ENCODE data around the gene SSH2. TPM values are rescaled to one million over a fixed set of nuclear protein-coding genes. Genes with fewer than 3 reads are reported as not detected.
A peak's percentile ranks its signal among the peaks of the same experiment; 100 is the strongest.

SSH2 gene
- total RNA-seq, 2 experiments from 2014 or later = 32.0 to 33.1 TPM

DNA sequence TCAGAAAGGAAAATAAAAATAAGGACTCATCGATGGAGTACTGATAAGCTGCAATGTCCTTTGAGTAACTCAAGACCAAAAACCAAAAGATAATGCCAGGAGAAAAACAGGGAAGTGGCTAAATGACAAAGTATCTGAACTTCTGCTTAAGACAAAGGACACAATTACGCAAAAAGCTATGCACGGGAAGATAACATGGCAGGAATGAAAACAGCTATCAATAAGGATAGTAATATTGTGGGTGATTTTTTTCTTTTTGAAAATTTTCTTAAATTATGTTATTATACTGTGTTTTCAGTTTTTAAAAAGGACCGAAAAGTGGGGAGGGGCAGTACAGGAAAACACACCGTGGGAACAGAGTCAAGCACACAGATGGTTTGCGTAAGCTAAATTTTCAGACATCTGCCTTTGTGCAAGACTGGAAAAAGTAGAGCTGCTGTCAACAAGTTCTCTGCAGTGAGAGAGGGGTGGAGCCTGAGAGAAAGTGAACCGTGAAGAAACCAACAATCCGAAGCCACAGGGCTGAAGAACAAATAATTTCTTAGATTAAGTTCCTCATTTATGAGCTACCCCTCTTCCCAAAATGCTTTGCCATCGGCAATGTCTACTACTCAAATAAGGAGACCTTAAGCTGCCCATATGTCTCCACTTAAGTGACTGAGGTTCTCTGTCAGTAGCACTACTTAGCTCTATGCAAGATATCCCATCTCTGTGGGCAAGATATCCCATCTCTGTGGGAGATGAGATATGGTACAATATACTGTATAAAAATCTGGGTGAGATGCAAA, 207.4 kb downstream of the SSH2 start:
- ChIA-PET POLR2A (interaction anchor here (0.8 to 1.8 kb wide), 8 partner anchors 16 to 106 kb away, joined by 3 to 13 read pairs (median 4); no protein-coding TSS in a partner anchor), CTCF (interaction anchor here (1.2 to 2.7 kb wide), 7 partner anchors 12 to 105 kb away, joined by 3 to 10 read pairs (median 5); no protein-coding TSS in a partner anchor)
- Mint-ChIP-seq H3K9me3 (peaks cover 1% of the 10 kb centered on the region), H3K4me3 (peak overlapping the region; percentile 28), H3K4me1 (ENCODE audit: low read depth) (peaks cover 69% of the 10 kb centered on the region), H3K27me3 (no peaks in the 10 kb centered on the region), H3K36me3 (peaks cover 6% of the 10 kb centered on the region), H3K27ac (peak overlapping the region; percentile 56)
- intact Hi-C loops (cut with micrococcal nuclease) = loop anchor here (2.0 kb wide), 1 partner anchor 38 kb away; no protein-coding TSS in a partner anchor
- DNase-seq = peak; percentile 35

DNA sequence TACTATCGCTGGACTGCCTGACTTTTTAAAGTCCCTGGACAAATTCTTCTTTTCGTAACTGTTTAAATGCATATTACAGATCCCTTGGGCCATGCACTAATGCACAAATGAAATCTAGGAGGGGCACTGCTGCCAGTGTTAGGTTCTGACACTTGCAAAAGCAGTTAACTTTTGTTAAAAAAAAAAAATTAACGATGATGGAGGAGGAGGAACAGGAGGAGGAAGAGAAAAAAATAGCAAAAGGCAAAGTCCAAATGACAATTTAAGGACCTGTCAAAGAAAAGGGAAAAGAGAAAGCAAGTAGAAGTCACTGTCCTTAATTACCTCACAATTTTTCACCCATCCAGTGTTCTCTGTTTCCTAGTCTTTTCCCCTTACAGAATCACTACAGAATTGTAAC, 209.5 kb downstream of the SSH2 start:
- H3K27me3 Mint-ChIP-seq = no peaks in the 10 kb centered on the region
- no peaks in the 10 kb centered on the region for H3K9me3 Mint-ChIP-seq
- CTCF ChIA-PET = interaction anchor here (1.4 kb wide), 1 partner anchor 103 kb away, joined by 5 read pairs; no protein-coding TSS in a partner anchor
- peaks cover 3% of the 10 kb centered on the region for H3K36me3 Mint-ChIP-seq
- intact Hi-C loops (cut with micrococcal nuclease) = no loop called here
- no peak overlapping the region for H3K4me3 Mint-ChIP-seq
- POLR2A ChIA-PET = no interaction called here
- peaks cover 65% of the 10 kb centered on the region for H3K4me1 Mint-ChIP-seq (ENCODE audit: low read depth)
- H3K27ac Mint-ChIP-seq = no peak overlapping the region
- no peak for DNase-seq

DNA sequence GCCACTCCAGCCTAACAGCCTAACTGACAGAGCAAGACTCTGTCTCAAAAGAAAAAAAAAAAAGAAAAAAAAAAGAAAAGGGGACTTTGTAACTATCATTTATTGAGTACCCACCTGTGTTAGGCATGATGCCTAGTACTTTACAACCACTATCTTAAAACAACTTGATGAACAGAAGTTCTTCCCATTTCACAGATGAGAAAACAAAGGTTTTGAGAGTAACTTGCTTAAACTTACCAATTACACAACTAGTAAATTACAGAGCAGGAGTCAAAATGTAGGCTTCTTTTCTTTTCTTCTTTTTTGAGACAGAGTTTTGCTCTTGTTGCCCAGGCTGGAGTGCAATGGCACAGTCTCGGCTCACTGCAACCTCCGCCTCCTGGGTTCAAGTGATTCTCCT, 210.6 kb downstream of the SSH2 start:
- Mint-ChIP-seq H3K27ac (no peak overlapping the region), H3K4me3 (no peak overlapping the region), H3K9me3 (no peaks in the 10 kb centered on the region), H3K36me3 (no peaks in the 10 kb centered on the region), H3K4me1 (ENCODE audit: low read depth) (peaks cover 67% of the 10 kb centered on the region), H3K27me3 (no peaks in the 10 kb centered on the region)
- ChIA-PET CTCF (no interaction called here), POLR2A (no interaction called here)
- intact Hi-C loops (cut with micrococcal nuclease) = no loop called here
- DNase-seq = no peak

DNA sequence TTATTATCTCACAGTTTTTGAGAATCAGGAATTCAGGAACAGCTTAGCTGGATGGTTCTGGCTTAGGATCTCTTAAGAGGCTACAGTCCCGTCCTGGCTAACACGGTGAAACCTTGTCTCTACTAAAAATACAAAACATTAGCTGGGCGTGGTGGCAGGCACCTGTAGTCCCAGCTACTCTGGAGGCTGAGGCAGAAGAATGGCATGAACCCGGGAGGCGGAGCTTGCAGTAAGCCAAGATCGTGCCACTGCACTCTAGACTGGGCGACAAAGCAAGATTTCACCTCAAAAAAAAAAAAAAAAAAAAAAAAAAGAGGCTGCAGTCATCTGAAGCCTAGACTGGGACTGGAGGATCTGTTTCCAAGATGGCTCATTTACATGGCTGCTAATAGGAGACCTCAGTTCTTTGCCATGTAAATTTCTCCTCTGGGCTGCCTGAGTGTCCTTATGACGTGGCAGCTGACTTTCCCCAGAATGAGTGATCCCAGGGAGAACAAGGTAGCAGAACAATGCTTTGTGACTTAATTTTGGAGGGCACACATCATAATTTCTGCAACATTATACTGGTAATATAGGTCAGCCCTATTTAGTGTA, 211.5 kb downstream of the SSH2 start:
- no peaks in the 10 kb centered on the region for H3K36me3 Mint-ChIP-seq
- DNase-seq = no peak
- CTCF ChIA-PET = no interaction called here
- H3K4me1 Mint-ChIP-seq (ENCODE audit: low read depth) = peaks cover 66% of the 10 kb centered on the region
- intact Hi-C loops (cut with micrococcal nuclease) = no loop called here
- no peak overlapping the region for H3K4me3 Mint-ChIP-seq
- no peaks in the 10 kb centered on the region for H3K9me3 Mint-ChIP-seq
- H3K27ac Mint-ChIP-seq = no peak overlapping the region
- POLR2A ChIA-PET = no interaction called here
- no peaks in the 10 kb centered on the region for H3K27me3 Mint-ChIP-seq

DNA sequence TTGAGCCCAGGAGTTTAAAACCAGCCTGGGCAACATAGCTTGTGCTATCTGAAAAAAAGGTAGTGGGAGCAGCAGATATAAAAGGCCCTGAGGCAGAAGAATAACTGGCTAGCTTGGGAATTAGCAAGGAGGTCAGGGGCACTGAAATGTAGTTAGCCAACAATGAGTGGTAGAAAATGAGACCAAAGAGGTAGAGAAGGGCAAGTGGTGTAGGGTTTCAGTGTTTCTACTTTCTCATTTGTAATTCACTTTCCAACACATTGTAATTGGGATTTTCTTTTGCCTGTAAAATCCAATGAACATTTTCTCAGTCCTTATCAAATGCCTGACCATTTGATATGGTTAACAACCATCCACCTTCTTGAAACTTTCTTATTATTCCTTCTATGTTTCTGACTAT, 212.2 kb downstream of the SSH2 start:
- H3K36me3 Mint-ChIP-seq = no peaks in the 10 kb centered on the region
- no peaks in the 10 kb centered on the region for H3K9me3 Mint-ChIP-seq
- peaks cover 62% of the 10 kb centered on the region for H3K4me1 Mint-ChIP-seq (ENCODE audit: low read depth)
- ChIA-PET POLR2A (interaction anchor here (1.0 kb wide), 1 partner anchor 15 kb away, joined by 3 read pairs; no protein-coding TSS in a partner anchor), CTCF (interaction anchor here (0.7 to 1.2 kb wide), 3 partner anchors 37 to 101 kb away, joined by 4 to 5 read pairs (median 5); no protein-coding TSS in a partner anchor)
- DNase-seq = no peak
- H3K27me3 Mint-ChIP-seq = no peaks in the 10 kb centered on the region
- H3K27ac Mint-ChIP-seq = no peak overlapping the region
- intact Hi-C loops (cut with micrococcal nuclease) = no loop called here
- no peak overlapping the region for H3K4me3 Mint-ChIP-seq

DNA sequence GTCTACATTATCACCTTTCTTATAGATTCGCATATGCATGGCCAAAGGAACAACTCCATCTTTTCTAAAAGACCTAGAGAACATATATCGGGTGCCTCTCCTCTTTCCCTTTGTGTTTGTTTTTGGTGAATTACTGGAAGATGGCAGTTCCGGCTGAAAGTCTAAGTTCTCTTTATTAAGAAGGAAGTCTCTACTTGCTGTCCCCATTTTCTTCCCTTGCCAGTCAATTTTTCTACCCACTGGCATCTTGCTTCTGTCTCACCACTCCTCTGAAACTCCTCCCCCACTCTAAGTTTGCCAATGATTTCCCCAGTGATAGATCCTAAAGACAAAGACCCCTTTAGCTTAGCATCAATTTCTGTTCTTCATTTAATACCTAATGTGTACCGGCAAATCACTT, 213.5 kb downstream of the SSH2 start:
- Mint-ChIP-seq H3K27me3 (no peaks in the 10 kb centered on the region), H3K36me3 (no peaks in the 10 kb centered on the region), H3K9me3 (no peaks in the 10 kb centered on the region), H3K4me3 (no peak overlapping the region), H3K27ac (peak overlapping the region; percentile 5), H3K4me1 (ENCODE audit: low read depth) (peaks cover 59% of the 10 kb centered on the region)
- POLR2A ChIA-PET = no interaction called here
- no peak for DNase-seq
- intact Hi-C loops (cut with micrococcal nuclease) = no loop called here
- CTCF ChIA-PET = interaction anchor here (1.2 to 1.5 kb wide), 2 partner anchors 63 to 99 kb away, joined by 5 read pairs; no protein-coding TSS in a partner anchor

DNA sequence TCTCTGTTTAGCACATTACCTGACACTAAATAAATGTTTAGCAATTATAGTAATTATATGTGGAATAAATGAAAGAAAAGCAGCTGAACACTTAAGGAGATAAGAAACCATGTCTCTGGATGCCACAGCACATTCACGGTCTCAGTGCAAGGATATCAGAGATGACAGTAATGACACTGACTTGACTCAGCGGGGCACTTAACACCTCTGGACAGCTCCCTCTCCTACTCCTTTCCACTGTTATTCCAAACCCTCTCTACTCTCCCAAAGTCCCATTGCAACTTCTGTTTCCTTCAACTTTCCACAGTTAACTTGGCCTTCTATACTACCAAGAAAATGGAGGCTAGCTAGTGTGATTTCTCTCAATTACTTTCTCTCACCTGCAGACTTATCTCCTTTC, 214.3 kb downstream of the SSH2 start:
- no peaks in the 10 kb centered on the region for H3K27me3 Mint-ChIP-seq
- intact Hi-C loops (cut with micrococcal nuclease) = no loop called here
- no peak overlapping the region for H3K4me3 Mint-ChIP-seq
- H3K36me3 Mint-ChIP-seq = peaks cover 1% of the 10 kb centered on the region
- H3K27ac Mint-ChIP-seq = no peak overlapping the region
- peaks cover 59% of the 10 kb centered on the region for H3K4me1 Mint-ChIP-seq (ENCODE audit: low read depth)
- DNase-seq = no peak
- POLR2A ChIA-PET = no interaction called here
- H3K9me3 Mint-ChIP-seq = no peaks in the 10 kb centered on the region
- CTCF ChIA-PET = interaction anchor here (0.6 kb wide), 2 partner anchors 34 to 99 kb away, joined by 3 read pairs; no protein-coding TSS in a partner anchor

DNA sequence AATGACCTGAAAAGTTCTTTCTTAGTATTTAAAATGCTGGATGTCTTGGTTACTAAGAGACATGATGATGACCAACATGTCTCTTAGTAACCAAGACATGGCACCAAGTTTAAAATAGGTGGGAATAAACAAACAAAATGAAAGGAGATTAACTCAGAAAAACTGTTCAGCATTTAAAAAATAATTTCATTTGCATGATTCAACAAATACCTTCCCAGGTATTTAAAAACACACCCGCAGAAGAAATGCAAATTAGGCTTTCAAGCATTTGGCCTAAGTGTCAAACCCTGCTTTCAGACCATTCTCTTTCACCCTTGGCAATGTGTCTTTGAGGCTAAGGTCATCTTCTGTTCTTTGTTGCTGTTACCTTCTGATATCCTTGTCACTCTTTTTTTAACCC, 215.9 kb downstream of the SSH2 start:
- ChIA-PET CTCF (no interaction called here), POLR2A (no interaction called here)
- peaks cover 4% of the 10 kb centered on the region for H3K36me3 Mint-ChIP-seq
- H3K4me3 Mint-ChIP-seq = no peak overlapping the region
- no peaks in the 10 kb centered on the region for H3K9me3 Mint-ChIP-seq
- peak overlapping the region; percentile 46 for H3K27ac Mint-ChIP-seq
- intact Hi-C loops (cut with micrococcal nuclease) = no loop called here
- DNase-seq = no peak
- no peaks in the 10 kb centered on the region for H3K27me3 Mint-ChIP-seq
- H3K4me1 Mint-ChIP-seq (ENCODE audit: low read depth) = peaks cover 67% of the 10 kb centered on the region

DNA sequence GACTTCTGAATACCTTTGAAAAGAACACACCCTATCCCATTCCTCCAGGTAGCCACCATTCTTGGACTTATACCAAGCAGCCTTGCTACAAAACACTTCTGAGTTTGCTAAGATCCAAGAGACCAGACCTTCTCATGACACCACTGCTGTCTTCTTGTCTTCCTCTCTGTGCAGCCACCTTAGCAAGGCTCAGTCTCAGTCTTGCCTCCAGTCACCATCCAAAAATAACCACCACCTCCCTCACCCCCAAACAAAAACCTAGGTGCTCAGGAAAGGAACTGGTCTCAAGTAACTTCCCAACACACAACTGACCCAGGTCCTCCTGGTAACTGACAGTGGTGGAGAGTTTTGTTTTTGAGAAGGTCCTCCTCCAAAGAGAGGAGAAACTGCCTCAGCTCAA, 216.4 kb downstream of the SSH2 start:
- peak overlapping the region; percentile 60 for H3K27ac Mint-ChIP-seq
- peaks cover 4% of the 10 kb centered on the region for H3K36me3 Mint-ChIP-seq
- H3K4me3 Mint-ChIP-seq = no peak overlapping the region
- no peaks in the 10 kb centered on the region for H3K27me3 Mint-ChIP-seq
- ChIA-PET CTCF (no interaction called here), POLR2A (no interaction called here)
- intact Hi-C loops (cut with micrococcal nuclease) = no loop called here
- no peaks in the 10 kb centered on the region for H3K9me3 Mint-ChIP-seq
- H3K4me1 Mint-ChIP-seq (ENCODE audit: low read depth) = peaks cover 65% of the 10 kb centered on the region
- no peak for DNase-seq

DNA sequence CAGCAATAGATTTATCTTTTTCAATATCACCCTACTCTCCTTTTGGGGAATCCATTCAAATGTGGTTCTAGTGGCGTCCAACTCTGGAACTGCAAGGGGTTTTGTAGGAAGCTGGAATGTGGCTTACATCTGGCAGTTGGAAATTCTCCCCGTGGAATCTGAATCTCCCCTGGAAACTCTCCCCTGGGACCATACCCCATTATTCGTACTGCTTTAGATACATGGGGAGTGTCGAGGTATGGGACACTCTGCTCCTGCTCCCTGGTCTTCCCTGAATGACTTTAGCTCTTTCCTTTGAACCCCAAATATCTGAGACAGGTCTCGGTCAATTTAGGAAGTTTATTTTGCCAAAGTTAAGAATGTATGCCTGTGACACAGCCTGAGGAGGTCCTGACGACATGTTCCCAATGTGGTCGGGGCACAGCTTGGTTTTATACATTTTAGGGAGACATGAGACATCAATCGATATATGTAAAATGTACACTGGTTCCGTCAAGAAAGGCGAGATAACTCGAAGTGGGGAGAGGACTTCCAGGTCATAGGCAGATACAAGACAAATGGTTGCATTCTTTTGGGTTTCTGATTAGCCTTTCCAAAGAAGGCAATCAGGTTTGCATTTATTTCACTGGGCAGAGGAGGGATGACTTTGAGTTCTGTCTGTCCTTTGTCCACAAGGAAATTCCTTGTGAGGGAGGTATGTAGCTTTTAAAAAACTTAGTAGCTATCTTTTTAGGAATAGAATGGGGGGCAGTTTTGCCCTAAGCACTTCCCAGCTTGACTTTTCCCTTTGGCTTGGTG, 218.2 kb downstream of the SSH2 start:
- Mint-ChIP-seq H3K27ac (no peak overlapping the region), H3K27me3 (no peaks in the 10 kb centered on the region), H3K9me3 (no peaks in the 10 kb centered on the region), H3K4me1 (ENCODE audit: low read depth) (peaks cover 62% of the 10 kb centered on the region), H3K4me3 (no peak overlapping the region), H3K36me3 (peaks cover 4% of the 10 kb centered on the region)
- intact Hi-C loops (cut with micrococcal nuclease) = no loop called here
- no peak for DNase-seq
- CTCF ChIA-PET = interaction anchor here (0.8 to 2.0 kb wide), 3 partner anchors 67 to 95 kb away, joined by 3 to 4 read pairs (median 3); no protein-coding TSS in a partner anchor
- POLR2A ChIA-PET = no interaction called here

DNA sequence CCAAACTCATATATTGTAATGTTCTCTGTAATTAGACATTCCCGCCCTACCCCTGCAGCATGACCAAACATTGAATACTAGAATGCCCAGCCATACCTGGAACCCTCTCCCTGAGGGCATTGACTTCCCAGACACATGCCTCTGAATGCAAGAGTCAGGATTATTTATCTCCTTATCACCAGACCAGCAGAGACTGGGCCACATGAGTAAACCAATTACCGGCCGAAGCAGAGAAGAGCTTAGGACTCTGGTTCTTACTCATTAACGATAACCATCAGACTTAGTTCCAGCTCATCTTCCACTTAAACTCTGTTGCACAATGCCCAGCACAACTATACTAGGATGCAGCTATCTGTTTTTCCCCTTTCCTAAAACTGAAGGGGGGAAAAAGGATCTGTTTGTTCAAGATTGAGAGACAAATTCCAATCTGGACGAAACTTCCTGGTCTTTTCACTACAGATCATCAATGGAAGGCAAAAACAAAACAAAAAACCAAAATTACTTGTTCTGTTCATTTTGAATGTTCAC, 219.1 kb downstream of the SSH2 start:
- H3K36me3 Mint-ChIP-seq = peaks cover 4% of the 10 kb centered on the region
- DNase-seq = no peak
- intact Hi-C loops (cut with micrococcal nuclease) = no loop called here
- ChIA-PET POLR2A (no interaction called here), CTCF (interaction anchor here (2.0 kb wide), 1 partner anchor 94 kb away, joined by 4 read pairs; no protein-coding TSS in a partner anchor)
- H3K4me3 Mint-ChIP-seq = no peak overlapping the region
- peaks cover 58% of the 10 kb centered on the region for H3K4me1 Mint-ChIP-seq (ENCODE audit: low read depth)
- H3K27me3 Mint-ChIP-seq = no peaks in the 10 kb centered on the region
- no peak overlapping the region for H3K27ac Mint-ChIP-seq
- H3K9me3 Mint-ChIP-seq = no peaks in the 10 kb centered on the region

DNA sequence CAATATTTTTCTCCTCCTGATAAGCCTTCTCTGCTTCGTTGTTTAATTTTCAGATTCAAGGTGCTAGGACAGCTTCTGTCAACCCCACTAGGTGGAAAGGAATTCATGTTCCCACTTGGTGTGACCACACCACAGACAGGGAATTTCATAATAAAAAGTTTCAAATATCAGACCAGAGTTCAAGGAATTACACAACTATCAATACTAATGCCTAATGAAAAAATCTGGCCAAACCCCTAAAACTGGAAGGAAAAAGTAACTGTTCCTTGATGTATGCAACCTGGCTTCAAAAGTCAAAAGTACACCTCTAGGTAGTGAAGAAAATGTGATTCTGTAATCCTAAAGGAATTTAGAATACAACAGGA, 219.5 kb downstream of the SSH2 start:
- Mint-ChIP-seq H3K4me3 (no peak overlapping the region), H3K9me3 (no peaks in the 10 kb centered on the region), H3K4me1 (ENCODE audit: low read depth) (peaks cover 56% of the 10 kb centered on the region), H3K27ac (no peak overlapping the region), H3K27me3 (no peaks in the 10 kb centered on the region), H3K36me3 (peaks cover 4% of the 10 kb centered on the region)
- no peak for DNase-seq
- POLR2A ChIA-PET = no interaction called here
- CTCF ChIA-PET = no interaction called here
- intact Hi-C loops (cut with micrococcal nuclease) = no loop called here
